HG02798 (cell line): ENCODE results near the gene CD300LD.
"Not testable (repeated sequence)": the region's sequence is repeated elsewhere in the genome, so short reads cannot be mapped to it uniquely, and the experiment has no call there.

ENCODE experiments used
- ATAC-seq: cut with Tn5 transposase; IDR thresholded peaks from one replicate; pipeline ENCODE4 v1.9.1; 2021; ENCODE audit warnings: mild to moderate bottlenecking; ENCODE audit not compliant: unreplicated experiment, poor library complexity

CD300LD gene

DNA sequence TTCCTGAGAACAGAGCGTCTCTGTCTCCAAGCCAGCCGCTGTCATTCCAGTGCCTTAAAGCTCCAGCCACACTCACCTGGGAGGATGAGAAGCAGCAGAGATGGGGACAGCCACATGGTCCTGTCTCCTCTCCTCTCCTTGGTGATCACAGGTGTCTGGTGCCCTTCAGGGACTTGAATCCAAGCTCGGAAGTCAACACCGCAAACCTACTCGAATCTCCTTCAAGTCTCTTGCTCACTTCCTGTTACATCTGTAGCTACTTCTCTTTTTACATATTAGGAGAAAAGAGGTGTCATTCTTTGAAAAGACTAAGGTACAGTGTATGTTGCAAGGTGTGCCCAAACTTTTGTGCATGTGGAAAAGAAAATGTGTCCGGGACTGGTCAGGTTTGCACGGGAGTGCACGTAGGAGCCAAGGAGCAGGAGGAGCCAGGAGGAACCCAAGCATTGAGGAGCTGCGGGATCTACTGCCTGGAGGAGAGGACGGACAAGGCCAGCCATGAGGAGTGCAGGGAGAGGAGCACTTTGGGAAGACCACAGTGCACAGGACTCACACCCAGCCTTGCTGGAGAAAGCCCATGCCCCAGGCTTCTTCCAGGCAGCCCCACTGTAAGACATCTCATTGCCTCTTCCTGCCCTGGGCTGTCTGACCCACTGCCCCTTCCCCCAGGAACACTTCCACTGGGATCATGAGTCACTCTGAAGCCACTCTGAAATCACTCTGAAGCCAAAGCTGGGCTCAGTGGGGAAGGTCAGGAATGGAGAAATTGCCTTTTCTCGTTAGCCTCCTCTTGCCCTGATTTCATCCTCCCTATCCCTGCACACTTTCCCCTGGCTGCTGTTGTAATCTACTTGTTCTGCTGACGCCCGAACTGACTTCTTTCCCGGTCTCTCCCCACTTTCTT lies at the start of gene CD300LD:
Gene CD300LD (minus strand): TSS at position 197 of the 904 bp plus-strand sequence. CDS start 81 bp downstream, at position 116.
- ATAC-seq, result no peak

DNA sequence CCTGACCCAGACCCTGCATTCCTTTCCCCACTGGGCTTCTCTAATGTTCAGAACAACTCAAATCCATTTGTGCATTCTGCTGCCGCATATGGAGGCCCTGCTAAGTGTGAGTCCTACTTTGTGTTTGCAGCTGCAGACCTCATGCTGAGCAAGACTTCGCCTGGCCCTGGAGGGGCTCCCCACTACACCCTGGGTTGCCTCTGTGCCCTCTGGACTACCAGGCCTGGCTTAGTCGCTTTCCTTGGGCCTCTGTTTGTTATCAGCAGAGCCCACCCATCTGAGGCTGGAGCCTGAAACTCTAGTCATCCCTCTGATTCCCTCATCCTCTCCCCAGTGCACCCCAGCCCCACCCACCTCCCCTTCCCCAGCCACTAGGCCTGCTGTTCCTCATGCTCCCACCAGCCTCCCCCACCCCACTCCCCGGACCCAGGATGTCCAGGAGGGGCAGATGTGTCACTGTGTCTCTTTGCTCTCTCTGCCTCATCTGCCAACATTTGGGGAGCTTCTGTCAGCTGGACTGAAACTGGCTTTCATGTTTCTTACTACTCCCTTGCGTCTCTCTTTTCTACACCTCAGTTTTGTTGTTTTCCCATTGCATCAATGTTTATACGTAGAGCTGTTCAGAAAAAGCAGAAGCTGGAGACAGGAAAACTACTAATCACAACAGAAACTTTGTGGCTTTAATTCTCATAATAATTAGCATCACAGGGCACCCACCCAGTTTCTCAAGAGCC lies 49.3 kb upstream of the CD300LD start:
- no peak for ATAC-seq

DNA sequence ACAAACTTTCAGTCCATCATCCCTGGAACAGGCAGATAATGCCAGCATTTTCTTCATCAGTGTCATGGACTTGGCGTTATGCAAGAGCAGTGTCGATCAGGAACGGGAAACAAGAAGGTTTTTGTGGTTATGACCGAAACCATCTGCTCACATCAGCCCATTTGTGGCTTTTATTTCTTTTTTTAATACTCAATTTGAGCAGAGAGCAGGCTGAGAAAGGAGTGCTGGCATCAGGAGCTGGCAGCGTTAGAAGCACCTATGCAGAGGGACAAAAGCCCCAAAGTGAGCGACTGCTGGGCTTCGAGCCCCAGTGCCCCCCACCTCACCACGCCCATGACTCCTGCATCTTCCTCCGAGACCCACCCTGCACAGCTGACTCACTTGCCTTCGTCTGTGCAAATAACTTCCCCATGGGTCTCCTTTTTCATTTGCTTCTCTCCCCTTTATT lies 47.6 kb upstream of the CD300LD start:
- ATAC-seq, result no peak

DNA sequence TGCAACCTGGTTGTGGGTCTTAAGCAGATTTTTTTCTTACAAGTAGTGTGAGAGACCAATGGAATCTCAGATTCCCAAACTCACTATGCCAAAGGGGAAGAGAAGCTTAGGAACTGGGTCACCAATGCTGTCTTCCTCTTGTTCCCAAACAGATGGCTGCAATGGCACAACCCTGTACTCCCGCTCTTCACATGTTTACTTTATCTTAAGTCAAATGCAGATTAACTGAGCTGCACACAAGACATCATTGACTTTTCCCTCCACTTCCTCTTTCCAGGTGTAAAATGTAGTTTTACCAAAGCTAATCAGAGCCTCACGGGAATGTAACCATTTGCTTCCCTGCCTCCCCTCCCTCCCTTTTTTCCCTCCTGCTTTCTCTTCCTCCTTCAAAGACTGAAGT lies 45.8 kb upstream of the CD300LD start:
- ATAC-seq, result no peak

DNA sequence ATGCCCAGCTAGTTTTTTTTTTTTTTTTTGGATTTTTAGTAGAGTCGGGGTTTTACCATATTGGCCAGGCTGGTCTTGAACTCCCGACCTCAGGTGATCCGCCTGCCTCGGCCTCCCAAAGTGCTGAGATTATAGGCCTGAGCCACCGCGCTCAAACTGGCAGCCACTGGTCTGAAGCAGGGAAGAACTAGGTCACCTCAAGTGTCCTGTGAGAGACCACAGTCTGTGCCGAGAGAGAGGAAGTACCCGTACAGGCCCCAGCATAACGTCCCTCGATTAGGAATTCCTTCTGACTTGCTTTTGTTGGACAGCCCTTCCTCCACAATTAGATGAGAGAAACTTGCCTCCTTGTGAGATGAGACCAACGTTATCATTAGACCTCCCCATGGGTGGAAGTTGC lies 45.2 kb upstream of the CD300LD start:
- no peak for ATAC-seq

DNA sequence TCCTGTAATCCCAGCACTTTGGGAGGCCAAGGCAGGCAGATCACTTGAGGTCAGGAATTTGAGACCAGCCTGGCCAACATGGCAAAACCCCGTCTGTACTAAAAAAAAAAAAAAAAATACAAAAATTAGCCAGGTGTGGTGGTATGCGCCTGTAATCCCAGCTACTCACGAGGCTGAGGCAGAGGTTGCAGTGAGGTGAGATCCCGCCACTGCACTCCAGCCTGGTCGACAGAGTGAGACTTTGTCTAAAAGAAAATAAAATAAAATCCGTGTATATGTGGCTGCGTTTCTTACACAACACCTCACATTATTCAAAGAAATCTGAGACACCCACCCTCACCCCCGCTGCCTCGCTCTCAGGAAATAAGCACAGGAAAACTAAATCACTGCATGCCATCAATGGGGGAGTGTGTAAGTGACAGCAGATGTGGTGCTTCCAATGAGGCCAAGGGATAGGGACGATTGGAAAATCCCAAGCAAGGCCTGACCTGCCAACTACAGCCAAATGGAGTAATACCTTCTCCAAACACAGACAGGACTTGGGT lies 44.5 kb upstream of the CD300LD start:
- not testable (repeated sequence) for ATAC-seq

DNA sequence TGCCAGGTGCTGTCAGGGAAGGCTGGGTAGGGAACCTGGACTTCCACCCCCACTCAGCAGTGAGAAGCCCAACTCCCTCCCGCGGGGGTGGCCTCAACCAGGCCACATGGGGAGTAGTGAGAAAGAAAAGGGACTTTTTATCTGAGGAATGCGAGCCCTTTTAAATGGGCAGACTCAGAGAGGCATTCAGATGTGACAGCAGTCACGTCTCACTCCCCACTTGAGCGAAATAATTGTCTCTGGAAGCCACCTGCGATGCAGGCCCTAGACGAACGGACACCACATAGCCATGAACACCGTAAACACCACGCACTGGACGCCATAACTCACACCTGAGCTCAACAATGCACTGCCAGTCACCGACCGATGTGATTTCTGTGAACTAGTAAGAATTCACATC lies 43.3 kb upstream of the CD300LD start:
- no peak for ATAC-seq

DNA sequence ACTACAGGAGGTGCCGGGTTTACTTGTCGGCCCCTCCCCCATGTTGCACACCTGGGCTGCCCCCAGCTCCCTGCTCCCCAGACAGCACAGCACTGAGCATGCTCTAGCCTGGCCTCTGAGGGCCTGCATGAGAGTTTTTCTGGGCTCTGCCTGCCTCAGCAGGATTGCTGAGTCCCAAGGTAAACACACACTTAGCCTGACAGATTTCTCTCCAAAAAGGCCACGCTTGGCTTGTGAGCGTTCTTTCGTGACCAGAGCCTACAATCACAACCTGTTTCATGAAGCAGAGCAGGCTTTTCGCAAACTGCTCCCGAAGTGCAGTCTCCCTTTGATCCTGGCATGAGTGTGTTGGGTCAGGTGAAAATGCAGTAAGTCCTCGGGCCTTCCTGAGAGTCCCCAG lies 41.2 kb upstream of the CD300LD start:
- ATAC-seq, result no peak

DNA sequence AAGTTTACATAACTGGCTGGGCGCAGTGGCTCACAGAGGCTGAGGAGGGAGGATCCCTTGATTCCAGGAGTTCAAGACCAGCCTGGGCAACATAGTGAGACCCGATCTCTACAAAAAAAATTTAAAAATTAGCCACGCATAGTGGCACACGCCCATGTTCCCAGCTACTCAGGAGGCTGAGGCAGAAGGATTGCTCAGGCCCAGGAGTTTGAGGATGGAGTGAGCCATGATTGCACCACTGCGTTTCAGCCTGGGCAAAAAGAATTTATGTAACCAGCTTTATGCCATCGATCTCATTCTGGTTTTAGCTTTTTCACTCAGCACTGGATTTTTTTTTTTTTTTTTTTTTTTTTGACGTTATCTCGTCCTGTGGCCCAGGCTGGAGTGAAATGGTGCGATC lies 40.5 kb upstream of the CD300LD start:
- ATAC-seq, result no peak

DNA sequence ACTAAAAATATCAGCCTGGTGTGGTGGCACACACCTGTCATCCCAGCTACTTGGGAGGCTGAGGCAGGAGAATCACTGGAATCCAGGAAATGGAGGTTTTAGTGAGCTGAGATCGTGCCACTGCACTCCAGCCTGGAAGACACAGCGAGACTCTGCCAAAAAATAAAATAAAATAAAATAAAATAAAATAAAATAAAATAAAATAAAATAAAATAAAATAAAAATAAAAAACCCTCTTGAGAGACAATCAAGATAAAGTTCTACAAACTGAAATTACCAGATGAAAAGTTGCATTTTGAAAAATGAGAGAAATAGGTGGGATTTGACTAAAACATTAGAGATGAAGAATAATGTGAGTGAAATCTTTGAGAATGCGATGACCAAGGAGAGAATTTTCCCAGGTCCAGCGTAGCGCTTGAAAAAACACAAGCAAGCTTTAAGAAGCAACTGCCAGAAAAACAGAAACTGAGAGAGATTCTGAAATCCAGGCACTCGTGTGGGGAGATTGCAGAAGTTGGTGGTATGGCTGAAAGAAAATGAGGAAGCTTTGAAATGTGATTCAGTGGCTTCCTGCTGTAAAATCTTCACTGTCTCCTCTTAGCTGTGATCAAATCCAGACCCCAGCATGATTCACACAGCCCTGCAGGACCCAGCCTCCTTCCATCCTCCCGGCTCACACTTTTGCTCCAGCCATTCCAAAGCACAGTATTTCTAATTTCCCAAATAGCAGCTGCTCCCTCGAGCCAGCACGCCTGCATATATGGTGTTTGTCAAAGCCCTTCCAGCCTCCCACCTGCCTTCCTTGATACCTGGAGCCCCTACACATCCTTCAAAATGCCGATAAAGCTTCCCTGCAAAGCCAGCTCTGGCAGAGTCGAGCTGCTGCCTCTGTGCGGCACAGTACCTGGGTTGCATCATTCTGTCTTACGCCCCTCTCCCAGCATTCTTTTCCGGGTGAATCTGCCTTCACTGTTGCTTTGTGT lies 39.7 kb upstream of the CD300LD start:
- no peak for ATAC-seq

DNA sequence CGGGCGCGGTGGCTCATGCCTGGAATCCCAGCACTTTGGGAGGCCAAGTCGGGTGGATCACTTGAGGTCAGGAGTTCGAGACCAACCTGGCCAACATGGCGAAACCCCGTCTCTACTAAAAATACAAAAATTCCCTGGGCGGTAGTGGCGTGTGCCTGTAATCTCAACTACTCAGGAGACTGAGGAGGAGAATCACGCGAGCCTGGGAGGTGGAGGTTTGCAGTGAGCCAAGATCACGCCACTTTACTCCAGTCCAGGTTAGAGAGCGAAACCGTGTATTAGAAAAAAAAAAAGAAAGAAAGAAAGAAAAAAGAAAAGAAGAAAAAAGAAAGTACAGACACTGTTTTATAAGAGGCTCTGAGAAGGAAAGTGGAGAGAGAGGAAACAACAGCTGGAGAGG lies 38.2 kb upstream of the CD300LD start:
- not testable (repeated sequence) for ATAC-seq

DNA sequence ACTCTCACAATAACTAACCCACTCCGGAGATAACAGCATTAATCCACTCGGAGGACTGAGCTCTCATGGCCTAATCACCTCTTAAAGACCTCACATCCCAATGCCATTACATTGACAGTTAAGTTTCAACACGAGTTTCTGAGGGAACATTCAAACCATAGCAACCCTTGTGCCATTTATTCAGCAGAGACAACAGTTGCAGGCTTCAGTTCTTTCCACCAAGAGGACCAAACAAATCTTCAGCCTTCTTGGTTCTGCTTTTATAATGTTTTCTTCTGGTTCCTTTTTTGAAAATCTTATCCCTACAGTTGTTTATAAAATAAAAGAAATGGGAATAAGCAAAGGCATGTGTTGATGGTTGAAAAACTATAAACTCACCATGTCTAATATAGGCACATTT lies 33.6 kb upstream of the CD300LD start:
- no peak for ATAC-seq

DNA sequence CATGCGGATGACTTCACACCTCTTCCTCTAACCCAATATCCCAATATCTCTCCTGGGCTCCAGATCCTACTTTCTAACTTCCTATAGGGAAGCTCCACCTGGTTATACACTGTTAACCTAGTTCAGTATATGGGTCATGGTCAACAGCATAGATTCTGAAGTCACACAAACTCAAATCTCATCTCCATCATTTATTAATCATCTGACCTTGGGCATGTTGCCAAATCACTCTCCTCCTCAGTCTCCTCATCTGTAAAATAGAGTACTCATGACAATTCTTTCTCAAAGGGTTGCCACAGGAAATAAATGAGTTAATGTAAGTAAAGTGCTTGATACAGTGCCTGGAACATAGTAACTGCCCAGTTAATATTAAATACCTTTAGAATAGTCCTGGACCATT lies 32.0 kb upstream of the CD300LD start:
- ATAC-seq, result no peak

DNA sequence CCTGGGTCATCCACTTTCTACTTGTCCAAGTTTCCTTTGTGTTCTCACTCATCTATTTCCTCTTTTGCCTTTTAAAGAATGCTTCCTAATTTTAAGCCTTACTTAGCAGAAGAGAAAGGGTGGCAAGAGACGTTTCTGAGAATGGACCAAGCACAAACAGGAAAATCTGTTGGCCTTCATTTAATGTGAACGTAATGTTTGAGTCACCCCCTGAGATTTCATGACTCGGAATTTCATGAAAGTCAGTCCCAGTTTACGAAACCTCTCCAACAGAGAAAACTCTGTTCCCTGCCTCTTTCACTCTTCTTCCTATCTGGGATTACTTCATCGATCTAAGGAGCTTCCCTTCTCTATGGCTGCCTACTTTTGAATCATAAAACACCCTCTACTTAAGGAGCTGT lies 31.6 kb upstream of the CD300LD start, which contains the start of gene CD300E:
Gene CD300E (minus strand): TSS at position 46 of the 401 bp plus-strand sequence. CDS start 117 bp downstream, outside the sequence.
- ATAC-seq, result no peak

DNA sequence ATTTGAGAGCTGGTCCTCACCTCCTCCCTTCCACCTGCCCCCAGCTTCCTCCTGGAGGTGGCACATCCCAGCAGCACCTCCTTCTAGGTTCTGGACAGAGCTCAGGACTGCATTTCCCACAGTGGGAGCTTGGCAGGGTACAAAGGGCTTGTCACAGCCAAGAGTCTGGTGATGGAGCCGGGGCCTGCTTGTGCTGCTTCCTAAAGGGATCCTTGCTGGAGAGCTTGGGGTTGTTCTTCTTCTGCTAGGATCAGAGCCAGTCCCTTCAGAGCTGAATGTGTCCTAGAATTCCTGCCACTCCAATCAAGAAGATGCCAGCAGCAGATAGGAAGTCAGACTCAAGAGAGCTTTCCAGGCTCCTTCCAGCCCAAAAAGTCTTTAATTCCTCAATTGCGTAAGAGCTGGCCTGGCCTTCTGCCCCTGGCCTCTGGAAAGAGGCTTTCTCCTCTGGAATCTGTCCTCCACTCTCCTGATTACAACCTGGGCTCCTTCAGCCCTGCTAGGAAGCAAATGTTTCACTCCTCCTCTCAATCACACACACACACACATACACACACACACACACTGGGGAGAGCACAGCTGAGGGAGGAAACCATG lies 27.1 kb upstream of the CD300LD start:
- ATAC-seq, result no peak

DNA sequence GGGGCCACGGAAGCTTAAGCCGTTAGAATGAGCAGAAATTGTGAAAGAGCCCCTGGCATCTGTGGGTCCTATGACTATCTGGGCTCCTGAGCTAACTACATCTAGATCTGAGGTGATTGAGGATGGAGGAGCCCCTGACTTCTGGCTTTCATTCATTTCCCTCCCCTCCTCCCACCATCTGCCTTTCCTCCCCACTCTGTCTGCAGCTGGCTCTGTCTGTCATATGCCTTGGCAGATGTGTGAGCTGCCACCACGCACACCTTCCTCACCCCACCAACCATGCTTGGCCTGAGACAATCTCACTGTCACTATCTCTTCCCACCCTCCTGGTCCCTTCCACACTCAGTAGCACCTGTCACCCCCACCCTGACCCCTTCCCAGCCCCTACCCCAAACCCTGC lies 26.4 kb upstream of the CD300LD start:
- ATAC-seq, result no peak

DNA sequence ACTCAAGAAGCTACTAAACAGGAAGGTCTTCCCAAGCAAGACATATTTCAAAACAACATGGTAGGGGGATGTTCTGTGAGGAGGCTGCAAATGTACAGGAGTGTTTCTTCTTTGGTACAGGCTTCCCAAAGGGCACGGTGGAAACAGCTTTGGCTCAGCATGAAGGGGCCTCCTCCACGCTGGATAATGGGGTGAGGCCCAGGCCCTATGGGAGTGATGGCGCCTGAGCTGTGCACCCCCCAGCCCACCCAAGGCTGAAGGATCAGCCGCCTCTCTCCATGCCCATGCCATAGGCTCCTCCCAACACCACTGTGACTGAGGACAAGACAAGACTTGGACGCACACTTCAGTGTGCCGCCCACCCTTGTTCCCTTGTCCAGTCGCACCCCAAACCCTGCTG lies 24.6 kb upstream of the CD300LD start:
- no peak for ATAC-seq

DNA sequence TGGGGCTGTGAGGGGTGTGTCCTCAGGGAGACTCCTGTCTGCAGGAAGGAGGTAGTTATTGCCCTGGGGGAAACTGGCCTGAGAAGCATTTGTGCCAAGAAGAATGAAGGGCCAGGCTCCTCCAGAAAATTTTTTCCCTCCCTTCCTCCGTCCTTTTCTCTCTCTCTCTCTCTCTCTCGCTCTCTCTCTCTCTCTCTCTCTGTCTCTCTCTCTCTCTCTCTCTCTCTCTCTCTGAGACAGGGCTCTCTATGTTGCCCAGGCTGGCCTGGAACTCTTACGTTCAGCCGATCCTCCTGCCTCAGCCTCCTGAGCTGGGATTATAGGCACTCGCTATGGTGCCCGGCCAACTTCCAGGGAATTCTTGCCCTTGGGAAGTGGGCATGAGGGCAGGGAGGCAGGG lies 20.0 kb upstream of the CD300LD start:
- ATAC-seq, result no peak

DNA sequence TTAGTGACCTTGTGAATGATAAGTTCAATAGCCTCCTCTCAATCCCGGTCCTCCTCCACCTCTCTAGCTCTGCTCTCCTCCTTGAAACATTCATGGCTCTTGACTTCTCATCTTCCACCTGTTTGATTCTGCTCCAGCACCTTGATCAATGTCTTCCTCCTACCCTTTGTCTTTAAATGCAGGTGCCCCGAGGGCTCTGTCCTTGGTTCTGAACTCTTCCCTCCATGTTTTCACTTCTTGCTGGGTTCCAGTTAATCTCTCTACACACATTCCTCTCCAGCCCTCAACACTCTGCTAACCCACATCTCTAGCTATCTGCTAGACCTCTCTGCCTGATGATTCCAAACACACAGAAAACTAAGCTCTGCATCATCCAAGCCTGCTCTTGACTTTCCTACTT lies 18.0 kb upstream of the CD300LD start:
- no peak for ATAC-seq

DNA sequence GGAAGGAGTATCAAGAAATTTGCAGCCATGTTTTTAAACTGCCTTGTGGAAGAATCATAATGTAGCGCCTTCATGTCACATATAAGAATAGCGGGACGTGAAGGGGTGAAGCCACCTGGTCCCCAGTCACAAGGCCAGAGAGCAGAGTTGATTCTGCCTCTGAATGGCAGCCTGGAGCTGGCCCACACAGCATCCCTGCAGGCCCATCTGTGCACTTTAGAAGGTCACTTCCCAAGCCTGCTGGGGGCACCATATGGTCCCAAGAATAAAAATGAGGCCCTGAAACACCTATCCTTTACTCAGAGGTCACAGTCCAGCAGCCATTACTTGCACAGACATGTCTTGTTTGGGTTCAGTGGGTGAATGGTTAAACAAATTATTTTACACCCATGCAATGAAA lies 16.4 kb upstream of the CD300LD start:
- ATAC-seq, result no peak
